BE2C (cell line): ENCODE measurements around the gene LAMC2.

Source experiments
- DNase-seq: peaks from one replicate; pipeline ENCODE4 v3.0.0-alpha.2; 2020
- H3K27me3 ChIP-seq: fragments of 250-450 bp; sonication (Bioruptor Pico); 2 replicates; pipeline ENCODE4 v1.5.1; 2020; ENCODE audit warnings: mild to moderate bottlenecking
- H3K36me3 ChIP-seq: fragments of 250-450 bp; sonication (Bioruptor Pico); 2 replicates; pipeline ENCODE4 v1.5.1; 2020; ENCODE audit warnings: mild to moderate bottlenecking
- H3K4me1 ChIP-seq: fragments of 250-450 bp; sonication (Bioruptor Pico); 2 replicates; pipeline ENCODE4 v1.5.1; 2020
- H3K4me3 ChIP-seq: 2 replicates; pipeline ENCODE4 v1.5.1; 2011; ENCODE audit warnings: low read depth, low read length
- H3K9me3 ChIP-seq: fragments of 250-450 bp; sonication (Bioruptor Pico); 2 replicates; pipeline ENCODE4 v1.5.1; 2020
- CTCF ChIP-seq: IDR thresholded peaks from 2 replicates; pipeline ENCODE4 v1.5.1; 2012; ENCODE audit warnings: mild to moderate bottlenecking, low read depth, low read length

The LAMC2 gene

DNA sequence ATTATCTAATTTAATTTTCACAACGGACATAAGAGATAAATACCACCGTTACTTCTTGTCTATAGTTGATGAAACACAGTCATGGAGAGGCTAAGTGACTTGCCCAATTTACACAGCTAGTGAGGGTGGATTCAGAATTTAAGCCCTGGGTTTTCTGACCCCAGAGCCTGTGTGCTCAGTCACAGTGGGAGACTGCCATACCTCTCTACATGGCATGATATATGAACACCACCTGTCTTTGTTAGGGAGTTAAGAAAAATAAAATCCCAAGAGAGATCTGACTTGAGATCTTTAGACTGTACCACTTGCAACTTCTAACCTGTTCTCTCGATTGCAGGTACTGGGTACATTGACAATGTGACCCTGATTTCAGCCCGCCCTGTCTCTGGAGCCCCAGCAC is 40.3 kb downstream of the LAMC2 start:
- Histone ChIP-seq H3K4me1 (no peaks in the 10 kb centered on the region), H3K9me3 (no peaks in the 10 kb centered on the region), H3K27me3 (no peaks in the 10 kb centered on the region), H3K4me3 (no peak overlapping the region), H3K36me3 (no peaks in the 10 kb centered on the region)
- DNase-seq, result no peak
- no peak for TF ChIP-seq CTCF

DNA sequence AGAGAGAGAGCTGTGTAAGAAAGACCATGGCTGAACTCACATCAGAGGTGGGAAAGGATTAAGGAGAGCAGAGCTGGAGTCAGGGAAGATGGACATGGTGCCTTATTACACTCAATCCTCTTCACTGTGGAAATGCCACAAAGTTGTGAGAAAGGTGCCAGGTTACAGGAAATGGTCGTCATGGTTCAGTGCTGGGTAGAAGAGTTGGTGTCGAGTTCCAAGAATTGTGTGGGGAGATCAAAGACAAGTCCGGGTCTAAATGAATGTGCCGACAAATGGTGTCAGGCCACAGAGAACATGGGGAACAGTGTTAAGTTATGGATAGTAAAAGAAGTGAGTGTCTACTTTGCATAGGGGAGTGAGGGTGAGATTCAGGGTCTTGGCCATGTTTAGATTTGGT is 40.9 kb downstream of the LAMC2 start:
- no peak for DNase-seq
- H3K9me3 ChIP-seq, result no peaks in the 10 kb centered on the region
- H3K27me3 ChIP-seq, result no peaks in the 10 kb centered on the region
- no peak for TF ChIP-seq CTCF
- no peaks in the 10 kb centered on the region for H3K36me3 ChIP-seq
- H3K4me3 ChIP-seq, result no peak overlapping the region
- H3K4me1 ChIP-seq, result no peaks in the 10 kb centered on the region

DNA sequence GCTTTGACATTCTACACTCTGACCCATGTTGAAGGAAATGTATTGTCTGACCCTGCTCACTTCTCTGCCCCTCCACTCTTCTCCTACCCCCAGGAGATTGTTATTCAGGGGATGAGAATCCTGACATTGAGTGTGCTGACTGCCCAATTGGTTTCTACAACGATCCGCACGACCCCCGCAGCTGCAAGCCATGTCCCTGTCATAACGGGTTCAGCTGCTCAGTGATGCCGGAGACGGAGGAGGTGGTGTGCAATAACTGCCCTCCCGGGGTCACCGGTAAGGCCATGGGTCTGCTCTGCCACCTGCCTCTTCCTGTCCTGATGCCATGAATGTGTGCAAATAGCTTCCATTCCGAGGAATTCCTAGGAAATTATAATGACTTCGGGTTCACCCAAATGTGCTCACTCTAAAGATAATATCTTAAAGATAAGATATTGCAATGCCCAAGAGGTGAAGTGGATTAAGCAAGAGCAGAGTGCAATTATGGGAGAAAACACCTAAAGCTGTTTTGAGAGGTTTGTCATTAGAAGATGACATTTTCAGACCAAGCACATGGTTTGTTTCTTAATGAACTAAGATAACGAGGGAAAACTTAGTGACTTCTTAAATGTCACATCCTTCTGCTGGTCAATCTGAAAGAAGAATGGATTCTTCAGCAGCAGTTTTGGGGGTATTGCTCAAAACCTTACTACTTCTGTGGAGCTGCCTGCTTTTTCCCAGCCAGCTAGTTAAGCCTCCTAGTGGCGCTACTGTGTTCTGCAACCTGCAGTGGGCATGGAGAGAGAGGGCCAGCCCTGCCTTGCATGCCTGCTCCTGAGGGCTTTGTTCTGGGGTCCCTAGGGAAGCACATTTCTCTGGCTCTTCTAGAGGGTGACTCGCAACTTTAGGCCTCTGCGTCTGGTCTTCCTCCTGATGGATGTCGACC is 41.6 kb downstream of the LAMC2 start:
- H3K27me3 ChIP-seq, result no peaks in the 10 kb centered on the region
- H3K9me3 ChIP-seq, result no peaks in the 10 kb centered on the region
- no peaks in the 10 kb centered on the region for H3K4me1 ChIP-seq
- TF ChIP-seq CTCF, result peak; percentile 90
- H3K36me3 ChIP-seq, result no peaks in the 10 kb centered on the region
- no peak overlapping the region for H3K4me3 ChIP-seq
- DNase-seq, result peak; percentile 77

- Histone ChIP-seq H3K4me1 (no peaks in the 10 kb centered on the region), H3K9me3 (no peaks in the 10 kb centered on the region), H3K27me3 (no peaks in the 10 kb centered on the region), H3K36me3 (no peaks in the 10 kb centered on the region), H3K4me3 (no peak overlapping the region)
- no peak for TF ChIP-seq CTCF
- no peak for DNase-seq
Observed at GRCh38 chr1:183228347-183229220, 42.5 kb downstream of the LAMC2 start.

DNA sequence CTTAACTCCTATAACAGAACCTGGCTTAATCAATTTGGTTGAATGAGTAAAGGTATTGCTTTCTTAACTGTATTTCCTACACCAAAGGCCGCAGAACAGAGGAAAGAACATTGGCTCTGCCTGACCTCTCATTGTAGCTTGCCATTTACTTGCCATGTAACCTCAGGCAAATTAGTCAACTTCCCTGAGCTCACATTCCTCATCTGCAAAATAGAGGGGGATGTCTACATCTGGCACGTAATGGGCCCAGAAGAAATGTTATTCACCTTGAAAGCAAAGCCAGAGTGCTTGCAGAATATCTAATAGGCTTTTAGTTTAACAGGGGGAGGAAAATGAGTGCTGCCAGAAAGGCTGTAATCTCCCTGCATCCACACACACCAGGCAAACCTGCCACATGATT is 44.3 kb downstream of the LAMC2 start:
- no peak for DNase-seq
- Histone ChIP-seq H3K9me3 (no peaks in the 10 kb centered on the region), H3K27me3 (no peaks in the 10 kb centered on the region), H3K36me3 (no peaks in the 10 kb centered on the region), H3K4me3 (no peak overlapping the region), H3K4me1 (peaks cover 2% of the 10 kb centered on the region; the same call in 1 of the 2 replicates)
- no peak for TF ChIP-seq CTCF
